ENCODE measurements around the gene IMP3.

IMP3 gene

GRCh38 chr15:75616766-75617165 is 23.3 kb downstream of the IMP3 start:
- no peak for DNase-seq

DNA sequence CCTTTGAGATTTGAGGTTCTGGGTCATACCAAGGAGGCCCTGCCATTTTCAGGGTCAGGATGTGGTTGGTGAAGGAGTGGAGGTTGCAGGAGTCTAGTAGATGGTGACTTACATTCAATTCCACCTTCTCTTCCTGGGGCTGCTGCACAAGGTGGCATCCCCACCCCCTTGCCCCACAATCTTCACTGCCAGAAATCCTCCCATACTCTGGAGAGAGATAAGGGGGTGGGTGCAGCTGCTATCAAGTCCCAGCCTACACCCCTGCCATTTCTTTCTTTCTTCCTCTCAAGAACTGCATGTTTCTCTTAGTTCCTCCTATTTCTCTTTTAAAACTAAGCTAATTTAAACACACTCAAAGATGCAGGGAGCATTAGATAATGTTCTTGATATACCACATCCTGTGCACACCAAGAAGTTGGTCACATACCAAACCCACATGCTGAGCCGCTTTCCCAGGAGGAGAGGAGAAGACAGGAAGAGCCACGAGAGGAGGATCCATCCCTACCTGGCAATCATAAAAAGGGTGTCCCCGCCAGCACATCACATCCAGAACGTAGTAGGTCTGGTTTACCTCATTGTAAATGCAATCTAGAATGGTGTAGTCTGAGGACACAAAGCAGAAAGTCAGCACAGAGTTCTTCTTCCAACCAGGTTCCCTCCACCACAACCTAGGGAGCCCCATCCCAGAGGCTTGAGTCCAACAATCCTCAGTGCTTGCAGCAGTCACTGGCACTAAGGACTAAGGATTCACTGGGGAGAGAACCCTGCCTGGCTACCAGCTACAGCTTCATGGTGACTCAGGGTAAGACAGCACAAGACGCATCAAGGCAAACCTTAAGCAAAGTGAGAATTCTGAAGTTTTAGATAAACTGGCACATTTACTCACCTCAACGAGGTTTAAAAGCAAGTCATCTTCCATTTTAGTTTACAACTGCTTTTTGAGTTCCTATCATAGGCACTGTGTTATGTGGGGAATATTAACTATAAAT is 33.0 kb downstream of the IMP3 start:
- no peak for DNase-seq

DNA sequence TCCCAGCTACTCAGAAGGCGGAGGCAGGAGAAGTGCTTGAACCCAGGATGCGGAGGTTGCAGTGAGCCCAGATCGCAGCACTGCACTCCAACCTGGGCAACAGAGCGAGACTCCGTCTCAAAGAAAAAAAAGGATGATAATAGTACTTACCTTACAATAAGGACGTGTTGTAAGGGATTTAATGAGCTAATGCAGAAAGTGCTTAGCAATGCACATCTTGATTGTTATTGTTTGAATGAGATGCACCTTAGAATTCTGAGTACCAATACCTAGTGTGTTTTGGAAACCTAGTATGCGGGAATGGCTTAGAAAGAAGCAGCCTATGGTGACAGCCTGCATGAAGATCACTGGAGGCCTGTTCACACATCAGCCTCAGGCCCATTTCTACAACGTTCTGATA is 34.0 kb downstream of the IMP3 start:
- no peak for DNase-seq

- no peak for DNase-seq
These were observed 40.6 kb downstream of the IMP3 start for GRCh38 chr15:75599401-75599800.

- DNase-seq: no peak
These were observed 41.7 kb downstream of the IMP3 start for GRCh38 chr15:75598361-75598760.

DNA sequence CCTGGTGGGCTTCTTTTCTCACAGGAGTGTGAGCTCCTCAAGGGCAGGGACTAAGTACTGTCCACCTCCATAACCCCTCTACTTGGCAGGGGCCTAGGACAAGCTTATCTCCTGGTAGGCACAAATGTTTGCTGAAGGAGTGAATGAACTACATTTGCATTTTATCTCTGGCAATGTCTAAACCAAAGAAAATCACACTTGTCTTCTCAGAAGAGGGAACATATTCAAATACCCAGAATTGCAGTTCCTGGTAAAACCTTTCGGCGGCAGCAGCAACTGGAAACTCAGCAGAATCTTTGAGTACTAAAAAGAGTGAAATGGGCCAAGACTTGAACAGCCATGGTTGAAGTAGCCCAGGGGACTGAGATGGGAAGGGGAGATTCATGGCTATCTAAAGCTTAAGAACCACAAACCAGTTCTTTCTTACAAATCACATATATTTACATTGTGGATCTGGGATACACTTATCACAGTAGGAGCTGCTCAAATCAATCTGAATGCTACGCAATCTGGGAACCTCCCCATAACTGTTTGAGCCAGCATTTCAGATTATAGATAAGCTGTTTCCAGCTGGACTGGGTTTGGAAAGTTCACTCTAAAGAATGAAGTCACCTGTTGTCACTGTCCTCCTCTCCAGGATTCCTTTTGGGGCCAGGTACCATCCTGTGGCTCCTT is 42.2 kb downstream of the IMP3 start:
- peak; percentile 75 for DNase-seq

DNA sequence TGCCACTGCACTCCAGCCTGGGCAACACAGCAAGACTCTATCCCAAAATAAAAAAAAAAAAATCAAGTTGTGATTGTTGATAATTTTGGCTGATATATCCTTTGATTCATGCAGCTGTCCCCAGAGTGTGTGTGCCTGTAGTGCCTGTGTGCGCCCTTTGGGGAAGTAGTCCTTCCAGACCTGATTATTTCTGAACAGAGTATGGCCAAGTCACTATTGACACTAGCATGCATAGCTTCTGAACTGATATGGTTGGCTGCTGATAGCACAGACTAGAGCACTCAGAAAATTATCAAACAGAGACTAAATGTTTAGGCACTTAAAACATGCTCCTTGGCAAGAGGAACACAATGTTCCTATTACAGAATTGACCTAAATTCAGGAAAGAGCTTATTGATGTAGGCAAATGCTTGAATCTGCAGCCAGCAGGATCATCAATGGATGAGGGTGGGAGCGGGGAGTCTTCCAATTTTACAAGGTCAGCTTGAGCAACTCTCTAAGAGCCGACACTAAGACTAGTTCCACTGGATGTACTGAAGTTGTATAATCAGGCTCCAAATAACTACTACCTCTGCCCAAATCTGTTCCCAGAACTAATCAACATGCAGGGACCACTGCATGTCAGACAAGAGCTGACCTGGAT is 43.2 kb downstream of the IMP3 start:
- DNase-seq: no peak

DNA sequence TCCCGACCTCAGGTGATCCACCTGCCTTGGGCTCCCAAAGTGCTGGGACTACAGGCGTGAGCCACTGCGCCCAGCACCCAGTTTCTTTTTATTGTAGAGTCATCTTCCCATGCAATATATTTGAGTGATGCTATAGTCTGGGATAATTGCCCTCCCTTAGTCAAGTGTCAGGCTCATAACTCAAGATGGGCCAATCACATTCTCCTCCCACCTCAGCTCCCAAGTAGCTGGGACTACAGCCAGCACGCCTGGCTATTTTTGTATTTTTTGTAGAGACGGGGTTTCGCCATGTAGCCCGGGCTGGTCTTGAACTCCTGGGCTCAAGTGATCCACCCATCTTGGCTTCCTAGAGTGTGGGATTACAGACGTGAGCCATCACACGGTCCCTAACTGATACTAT is 45.7 kb downstream of the IMP3 start:
- DNase-seq: no peak

DNA sequence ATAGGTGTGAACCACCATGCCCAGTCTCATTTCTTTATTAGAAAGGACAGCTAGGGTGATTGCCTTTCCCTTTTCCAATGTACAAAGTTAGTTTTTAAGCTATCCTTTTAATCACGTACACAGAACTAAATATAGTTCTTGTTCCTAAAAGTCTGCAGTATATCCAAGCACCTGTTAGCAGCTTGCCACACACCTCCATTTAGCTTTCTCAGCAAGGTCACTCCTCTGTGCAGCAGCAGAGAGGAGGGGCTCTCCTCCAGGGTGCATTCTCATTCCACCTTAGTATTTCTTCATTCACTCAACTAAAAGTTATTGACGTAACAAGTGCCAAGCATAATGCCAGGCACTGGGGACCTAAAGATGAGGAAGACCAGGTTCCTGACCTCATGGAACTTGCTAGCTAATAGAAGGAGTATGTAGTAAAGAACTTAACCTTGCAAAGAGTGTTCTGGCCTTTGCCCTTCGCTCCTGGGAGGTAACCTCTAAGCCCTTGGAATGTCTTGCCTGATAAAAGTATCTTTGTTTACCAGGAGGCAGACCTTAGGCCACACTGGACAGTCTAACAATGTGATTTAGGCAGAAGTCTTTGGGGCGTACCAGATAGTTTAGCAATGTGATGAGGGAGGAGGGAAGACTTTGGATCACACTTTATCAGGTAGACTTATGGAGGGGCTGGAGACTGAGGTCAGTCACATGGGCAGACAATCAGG is 48.2 kb downstream of the IMP3 start:
- DNase-seq: no peak

GRCh38 chr15:75590239-75590638 is 49.8 kb downstream of the IMP3 start:
- no peak for DNase-seq

All from activated effector memory CD4-positive, alpha-beta T cell treated with anti-CD3 and anti-CD28 coated beads, Interleukin-2, amount 50 U/mL, for 16 hours (primary cell).